Inflammatory macrophage (primary cell): ENCODE data around the gene PPP3CA.
"Not testable (repeated sequence)": the region's sequence is repeated elsewhere in the genome, so short reads cannot be mapped to it uniquely, and the experiment has no call there.

ENCODE experiments used
- DNase-seq, 2 donors: peaks; one replicate each; pipeline ENCODE4 v3.0.0-alpha.2; 2020 to 2022

The PPP3CA gene

GRCh38 chr4:101208171-101208570, 139.2 kb downstream of the PPP3CA start:
- DNase-seq = no peak

- peak; percentile 76 to 84 for DNase-seq
Measured at GRCh38 chr4:101205916-101206315, 141.4 kb downstream of the PPP3CA start.

GRCh38 chr4:101201421-101201820, 145.9 kb downstream of the PPP3CA start:
- DNase-seq = no peak

GRCh38 chr4:101200561-101200960, 146.8 kb downstream of the PPP3CA start:
- DNase-seq = peak; percentile 82 to 93

GRCh38 chr4:101199507-101200285, 147.6 kb downstream of the PPP3CA start:
- no peak for DNase-seq

GRCh38 chr4:101198682-101199339, 148.5 kb downstream of the PPP3CA start:
- DNase-seq = no peak

GRCh38 chr4:101197350-101197749, 150.0 kb downstream of the PPP3CA start:
- DNase-seq = no peak

- DNase-seq = no peak
Measured at GRCh38 chr4:101192244-101192643, 155.1 kb downstream of the PPP3CA start.

GRCh38 chr4:101191302-101192098, 155.8 kb downstream of the PPP3CA start:
- DNase-seq = no peak

- DNase-seq = no peak
Measured at GRCh38 chr4:101190751-101191150, 156.6 kb downstream of the PPP3CA start.

GRCh38 chr4:101188906-101189305, 158.4 kb downstream of the PPP3CA start:
- no peak for DNase-seq

GRCh38 chr4:101187841-101188240, 159.5 kb downstream of the PPP3CA start:
- DNase-seq = no peak

GRCh38 chr4:101186567-101187184, 160.7 kb downstream of the PPP3CA start:
- DNase-seq = no peak

GRCh38 chr4:101184668-101185067, 162.7 kb downstream of the PPP3CA start:
- DNase-seq = no peak

- DNase-seq = no peak
Measured at GRCh38 chr4:101183666-101184373, 163.5 kb downstream of the PPP3CA start.

- no peak for DNase-seq
Measured at GRCh38 chr4:101183221-101183620, 164.1 kb downstream of the PPP3CA start.

GRCh38 chr4:101182688-101183087, 164.6 kb downstream of the PPP3CA start:
- DNase-seq = not testable (repeated sequence)

GRCh38 chr4:101178731-101179130, 168.6 kb downstream of the PPP3CA start:
- no peak for DNase-seq

GRCh38 chr4:101177154-101177553, 170.2 kb downstream of the PPP3CA start:
- no peak for DNase-seq

- no peak for DNase-seq
Measured at GRCh38 chr4:101175896-101176676, 171.2 kb downstream of the PPP3CA start.

GRCh38 chr4:101174679-101175345, 172.5 kb downstream of the PPP3CA start:
- DNase-seq = no peak
